ENCODE measurements around the gene VPS39.

VPS39 gene

DNA sequence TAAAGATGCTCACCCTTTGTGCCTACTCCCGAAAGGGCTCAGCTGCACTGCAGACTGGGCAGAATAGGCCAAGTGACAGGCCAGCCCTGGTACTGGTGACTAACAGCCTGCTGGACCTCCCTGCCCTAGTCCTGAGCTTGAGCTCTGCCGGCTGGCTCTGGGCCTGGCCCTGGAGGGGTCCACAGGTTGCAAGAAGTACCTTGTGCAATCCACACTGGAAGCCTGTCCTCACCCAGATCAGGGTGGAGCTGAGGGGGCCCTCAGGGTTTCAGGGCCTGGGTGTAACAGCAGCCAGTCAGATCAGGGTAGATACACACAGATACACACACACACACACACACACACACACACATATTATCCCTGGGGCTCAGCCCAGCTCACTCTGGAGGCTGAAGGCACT is 86.4 kb downstream of the VPS39 start:
- no peak for DNase-seq

GRCh38 chr15:42121021-42121420 is 87.1 kb downstream of the VPS39 start:
- no peak for DNase-seq

- DNase-seq, result no peak
These were observed 87.8 kb downstream of the VPS39 start for GRCh38 chr15:42120285-42120684.

GRCh38 chr15:42119446-42119760 is 88.7 kb downstream of the VPS39 start:
- DNase-seq, result no peak

DNA sequence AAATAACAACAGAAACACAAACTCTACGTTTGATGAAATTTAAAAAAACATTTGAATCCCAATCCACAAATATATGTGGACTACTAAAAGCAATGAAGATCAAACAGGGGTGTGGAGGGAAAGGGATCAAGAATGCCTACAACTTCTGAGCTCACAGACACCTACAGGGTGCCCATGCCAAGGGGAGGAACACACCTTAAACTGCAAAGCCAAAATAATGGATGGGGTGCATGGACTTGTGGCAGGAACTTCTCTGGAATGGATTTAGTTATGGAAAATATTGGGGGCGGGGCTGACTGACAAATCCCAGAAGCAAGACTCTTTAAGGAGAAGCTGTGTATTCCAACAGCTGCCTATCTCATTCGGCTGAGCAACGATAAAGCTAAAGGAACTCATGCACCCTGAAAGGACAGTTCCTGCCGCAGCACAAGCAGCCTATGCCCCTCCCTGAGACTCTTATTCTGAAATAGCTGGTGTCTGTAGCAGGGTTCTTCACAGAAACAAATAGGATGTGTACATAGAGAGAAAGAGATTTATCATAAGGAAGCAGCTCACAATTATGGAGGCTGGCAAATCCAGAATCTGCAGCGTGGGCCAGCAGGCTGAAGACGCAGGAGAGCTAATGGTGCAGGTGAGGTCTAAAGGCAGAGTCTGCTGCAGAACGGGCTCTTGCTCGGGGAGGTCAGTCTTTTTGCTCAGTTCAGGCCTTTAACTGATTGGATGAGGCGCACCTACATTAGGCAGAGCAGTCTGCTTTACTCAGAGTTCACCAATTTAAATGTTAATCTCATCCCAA is 89.3 kb downstream of the VPS39 start:
- peak; percentile 88 for DNase-seq

GRCh38 chr15:42111924-42112323 is 96.2 kb downstream of the VPS39 start:
- DNase-seq, result no peak

DNA sequence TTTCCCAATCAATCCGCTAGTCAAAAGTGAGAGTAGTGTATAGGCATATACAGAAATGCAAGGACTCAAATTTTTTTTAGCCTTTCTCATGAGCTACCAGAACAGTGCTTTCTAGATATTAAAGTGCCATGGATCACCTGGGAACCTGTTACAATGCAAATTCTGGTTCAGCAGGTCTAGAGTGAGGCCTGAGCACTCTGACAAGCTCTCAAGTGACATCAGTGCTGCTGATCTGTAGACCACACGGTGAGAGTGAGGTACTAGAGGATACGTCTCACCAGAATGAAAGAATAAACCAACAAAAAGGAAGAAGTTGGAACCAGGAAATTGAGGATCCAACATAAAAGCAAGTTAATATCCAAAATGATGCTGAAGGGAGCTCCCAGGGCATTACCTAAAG is 97.7 kb downstream of the VPS39 start:
- peak; percentile 59 for DNase-seq

- no peak for DNase-seq
These were observed 99.3 kb downstream of the VPS39 start for GRCh38 chr15:42108806-42109205.

Measured in NCI-H510A treated with DMSO at 0.1 percent for 48 hours (cell line).